SKM-1 treated with dmso at 0.1 percent for 144 hours (cell line): ENCODE measurements around the gene GPR4.

Experiments used
- DNase-seq: peaks from one replicate; lab custom pipeline; 2025; ENCODE audit not compliant: unreplicated experiment; lab: John Stamatoyannopoulos, UW

The GPR4 gene

DNA sequence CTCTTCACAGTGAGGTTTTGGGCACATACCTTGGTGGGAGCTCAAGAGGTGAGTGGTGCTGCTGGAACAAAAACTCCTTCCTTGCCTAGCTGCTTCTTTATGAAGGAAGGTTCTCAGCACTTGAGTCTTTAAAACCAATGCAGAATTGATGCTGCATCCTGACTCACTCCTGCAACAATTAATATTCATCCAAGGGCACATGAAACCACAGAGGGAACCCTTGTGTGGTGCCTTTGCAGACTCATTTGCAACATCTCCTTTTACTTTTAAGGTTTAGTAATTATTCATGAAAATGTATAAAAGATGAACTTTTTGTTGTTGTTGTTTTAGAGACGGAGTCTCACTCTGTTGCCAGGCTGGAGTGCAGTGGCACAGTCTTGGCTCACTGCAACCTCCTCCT, 47.5 kb downstream of the GPR4 start:
- DNase-seq, result no peak

DNA sequence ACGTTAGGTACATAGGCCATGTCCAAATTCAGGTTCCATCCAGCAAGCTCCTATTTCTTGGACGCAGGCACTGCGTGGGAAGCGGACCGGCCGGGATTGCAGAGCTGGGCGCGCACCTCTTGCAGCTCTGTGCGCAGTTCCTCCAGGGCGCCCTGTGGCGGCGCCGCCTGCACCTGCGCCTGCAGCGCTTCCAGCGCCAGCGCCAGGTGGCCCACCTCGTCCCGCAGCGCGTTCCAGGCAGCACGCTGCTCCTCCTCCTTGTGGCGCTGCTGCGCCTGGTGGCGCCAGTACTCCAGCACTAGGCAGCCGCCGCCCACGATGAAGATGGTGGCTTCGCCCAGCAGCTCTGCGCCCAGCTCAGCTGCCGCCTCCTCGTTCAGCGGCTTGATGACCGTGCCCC, 48.5 kb downstream of the GPR4 start:
- DNase-seq, result no peak

DNA sequence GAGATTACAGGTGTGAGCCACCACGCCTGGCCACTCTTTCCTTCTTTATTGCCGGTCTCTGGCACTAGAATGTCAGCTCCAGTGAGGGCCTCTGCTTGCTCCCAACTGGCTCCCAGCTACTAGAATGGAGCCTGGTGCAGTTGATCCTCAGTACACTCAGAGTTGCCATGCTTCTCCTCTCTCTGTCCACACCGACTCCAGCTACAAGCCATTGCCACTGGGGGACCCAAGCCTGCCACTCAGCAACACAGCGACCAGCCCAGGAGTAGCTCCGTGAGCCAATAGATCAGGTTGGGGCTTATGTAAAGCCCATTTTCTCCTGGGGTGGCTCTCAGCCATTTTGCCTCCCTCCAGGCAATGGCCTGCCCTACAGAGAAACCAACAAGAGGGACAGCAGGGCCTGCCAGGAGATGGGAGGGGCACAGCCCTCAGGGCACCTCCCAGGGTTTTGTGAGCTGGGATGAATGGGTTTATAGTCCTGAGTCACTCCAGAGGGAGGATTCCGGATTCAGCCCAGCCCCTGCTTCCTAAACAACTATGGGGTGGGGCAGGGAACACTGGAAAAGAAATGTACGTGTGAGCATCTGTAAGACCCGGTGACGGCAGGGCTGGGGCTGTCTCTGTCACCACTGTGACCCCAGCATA, 53.9 kb downstream of the GPR4 start:
- DNase-seq, result no peak

DNA sequence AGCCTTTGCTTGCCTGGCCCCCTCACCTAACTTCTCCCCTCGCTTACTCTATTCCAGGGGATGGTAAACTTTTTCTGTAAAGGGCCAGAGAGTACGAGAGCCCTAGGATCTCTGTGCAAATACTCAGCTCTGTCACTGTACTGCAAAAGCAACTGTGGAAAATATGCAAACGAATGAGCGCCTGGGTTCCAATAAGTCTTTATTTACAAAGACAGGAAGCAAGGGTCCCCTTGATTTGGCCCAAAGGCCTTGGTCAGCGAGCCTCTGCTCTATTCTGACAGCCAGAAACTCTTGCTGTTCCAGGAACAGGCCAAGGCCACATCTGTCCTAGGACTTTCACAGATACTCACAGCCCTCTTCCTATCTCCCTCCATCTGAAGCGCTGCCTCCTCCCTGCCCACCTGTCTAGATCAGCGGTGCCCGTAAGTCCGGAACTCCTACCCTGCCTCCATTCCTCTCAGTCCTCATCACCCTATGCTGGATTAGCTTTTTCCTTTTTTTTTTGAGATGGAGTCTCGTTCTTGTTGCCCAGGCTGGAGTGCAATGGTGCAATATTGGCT, 54.7 kb downstream of the GPR4 start:
- no peak for DNase-seq

DNA sequence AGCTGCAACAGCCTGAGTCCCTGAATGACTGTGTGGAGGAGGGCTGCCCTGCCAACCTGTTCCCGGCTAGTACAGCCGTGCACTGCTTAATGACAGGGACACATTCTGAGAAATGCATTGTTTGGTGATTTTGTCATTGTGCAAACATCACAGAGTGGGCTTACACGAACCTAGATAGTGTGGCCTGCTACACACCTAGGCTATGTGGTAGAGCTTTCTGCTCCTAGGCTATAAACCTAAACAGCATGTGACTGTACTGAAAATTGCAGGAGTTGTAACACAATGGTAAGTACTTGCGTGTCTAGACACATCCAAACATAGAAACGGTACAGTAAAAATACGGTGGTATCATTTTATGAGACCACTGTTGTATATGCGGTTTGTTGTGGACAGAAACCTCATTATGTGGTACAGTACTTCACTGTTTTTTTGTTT, 59.8 kb downstream of the GPR4 start:
- DNase-seq, result no peak
